ENCODE data around the gene SETD2. TPM values are rescaled to one million over a fixed set of nuclear protein-coding genes. Genes with fewer than 3 reads are reported as not detected.
"Not testable (repeated sequence)": the region's sequence is repeated elsewhere in the genome, so short reads cannot be mapped to it uniquely, and the experiment has no call there.

The SETD2 gene
- total RNA-seq, 4 donors from 2014 or later: 54.0 to 70.2 (median 58.5) TPM

DNA sequence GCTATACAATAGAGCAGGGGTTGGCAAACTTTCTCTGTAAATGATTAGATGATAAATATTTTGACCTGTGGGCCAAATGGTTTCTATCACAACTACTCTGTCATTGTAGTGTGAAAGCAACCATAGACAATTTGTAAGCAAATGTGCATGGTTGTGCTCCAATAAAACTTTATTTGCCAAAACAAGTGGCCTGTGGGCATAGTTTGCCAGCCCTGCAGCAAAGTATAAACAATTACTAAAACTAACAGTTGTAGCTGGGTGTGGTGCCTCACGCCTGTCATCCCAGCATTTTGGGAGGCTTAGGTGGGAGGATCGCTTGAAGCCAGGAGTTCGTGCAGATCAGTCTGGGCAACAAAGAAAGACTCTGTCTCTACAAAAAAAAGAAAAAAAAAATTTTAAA, 122.8 kb downstream of the SETD2 start:
- no peak for ATAC-seq
- WGBS, 2 donors (ENCODE audit: low coverage in 1 of 2): 85 to 93% methylated on average over 3 of the region's 3 CpGs
- H3K9me3 ChIP-seq: no peaks in the 10 kb centered on the region
- no peaks in the 10 kb centered on the region for H3K27me3 ChIP-seq
- H3K36me3 ChIP-seq: peaks cover 5 to 87% of the 10 kb centered on the region in 2 donors
- H3K4me1 ChIP-seq: peaks cover 0 to 7% (median 0%) of the 10 kb centered on the region in 3 donors
- H3K27ac ChIP-seq: no peak overlapping the region
- TF ChIP-seq POLR2AphosphoS5 (IDR thresholded peaks at IDR 0.05) (no peak), EP300 (IDR thresholded peaks at IDR 0.05) (no peak)
- TF ChIP-seq, protein P1, sequence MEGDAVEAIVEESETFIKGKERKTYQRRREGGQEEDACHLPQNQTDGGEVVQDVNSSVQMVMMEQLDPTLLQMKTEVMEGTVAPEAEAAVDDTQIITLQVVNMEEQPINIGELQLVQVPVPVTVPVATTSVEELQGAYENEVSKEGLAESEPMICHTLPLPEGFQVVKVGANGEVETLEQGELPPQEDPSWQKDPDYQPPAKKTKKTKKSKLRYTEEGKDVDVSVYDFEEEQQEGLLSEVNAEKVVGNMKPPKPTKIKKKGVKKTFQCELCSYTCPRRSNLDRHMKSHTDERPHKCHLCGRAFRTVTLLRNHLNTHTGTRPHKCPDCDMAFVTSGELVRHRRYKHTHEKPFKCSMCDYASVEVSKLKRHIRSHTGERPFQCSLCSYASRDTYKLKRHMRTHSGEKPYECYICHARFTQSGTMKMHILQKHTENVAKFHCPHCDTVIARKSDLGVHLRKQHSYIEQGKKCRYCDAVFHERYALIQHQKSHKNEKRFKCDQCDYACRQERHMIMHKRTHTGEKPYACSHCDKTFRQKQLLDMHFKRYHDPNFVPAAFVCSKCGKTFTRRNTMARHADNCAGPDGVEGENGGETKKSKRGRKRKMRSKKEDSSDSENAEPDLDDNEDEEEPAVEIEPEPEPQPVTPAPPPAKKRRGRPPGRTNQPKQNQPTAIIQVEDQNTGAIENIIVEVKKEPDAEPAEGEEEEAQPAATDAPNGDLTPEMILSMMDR (IDR thresholded peaks at IDR 0.05): no peak
- H3K4me3 ChIP-seq: no peak overlapping the region

DNA sequence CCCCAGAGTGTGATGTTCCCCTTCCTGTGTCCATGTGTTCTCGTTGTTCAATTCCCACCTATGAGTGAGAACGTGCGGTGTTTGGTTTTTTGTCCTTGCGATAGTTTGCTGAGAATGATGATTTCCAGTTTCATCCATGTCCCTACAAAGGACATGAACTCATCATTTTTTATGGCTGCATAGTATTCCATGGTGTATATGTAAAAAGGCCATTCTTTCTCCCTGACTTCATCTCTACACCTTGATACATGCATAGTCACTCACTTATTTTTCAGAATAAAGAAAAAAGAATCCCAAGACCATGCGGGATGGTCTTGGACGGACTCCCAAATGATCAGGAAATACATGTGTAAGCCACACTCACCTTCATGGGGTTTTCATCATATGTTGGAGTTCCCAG, 126.6 kb downstream of the SETD2 start:
- Histone ChIP-seq H3K36me3 (peaks cover 5 to 100% of the 10 kb centered on the region in 2 donors), H3K4me1 (peaks cover 0 to 17% (median 0%) of the 10 kb centered on the region in 3 donors)
- WGBS, 2 donors (ENCODE audit: low coverage in 1 of 2): 64 to 67% methylated on average over 2 to 3 of the region's 6 CpGs
- H3K4me3 ChIP-seq, H3K27me3 ChIP-seq, ATAC-seq, H3K27ac ChIP-seq, H3K9me3 ChIP-seq: not testable (repeated sequence)

DNA sequence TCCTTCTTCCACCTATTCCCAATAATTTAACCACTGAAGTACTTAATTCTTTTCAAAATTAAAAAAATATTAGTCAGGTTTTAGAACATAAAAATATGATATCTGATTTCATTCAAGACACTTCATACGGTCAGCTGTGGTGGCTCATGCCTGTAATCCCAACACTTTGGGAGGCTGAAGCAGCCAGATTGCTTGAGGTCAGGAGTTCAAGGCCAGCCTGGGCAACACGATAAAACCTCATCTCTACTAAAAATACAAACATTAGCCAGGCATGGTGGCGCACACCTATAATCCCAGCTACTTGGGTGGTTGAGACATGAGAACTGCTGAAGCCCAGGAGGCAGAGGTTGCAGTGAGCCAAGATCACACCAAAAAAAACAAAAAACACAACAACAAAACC, 127.8 kb downstream of the SETD2 start:
- WGBS, 2 donors (ENCODE audit: low coverage in 1 of 2): 27 to 62% methylated on average over 2 to 3 of the region's 3 CpGs
- Histone ChIP-seq H3K9me3 (no peaks in the 10 kb centered on the region), H3K4me1 (peaks cover 0 to 26% (median 0%) of the 10 kb centered on the region in 3 donors), H3K36me3 (peaks cover 5 to 88% of the 10 kb centered on the region in 2 donors), H3K27ac (no peak overlapping the region), H3K4me3 (no peak overlapping the region), H3K27me3 (no peaks in the 10 kb centered on the region)
- no peak for ATAC-seq
- TF ChIP-seq, protein P1 (IDR thresholded peaks at IDR 0.05): no peak
- TF ChIP-seq POLR2A (IDR thresholded peaks at IDR 0.05) (no peak), POLR2AphosphoS5 (IDR thresholded peaks at IDR 0.05) (no peak), EP300 (IDR thresholded peaks at IDR 0.05) (no peak)

- TF ChIP-seq POLR2A (IDR thresholded peaks at IDR 0.05) (no peak), POLR2AphosphoS5 (IDR thresholded peaks at IDR 0.05) (no peak), EP300 (IDR thresholded peaks at IDR 0.05) (no peak)
- TF ChIP-seq, protein P1 (IDR thresholded peaks at IDR 0.05): no peak
- H3K4me3 ChIP-seq: no peak overlapping the region
- no peak overlapping the region for H3K27ac ChIP-seq
- peaks cover 0 to 31% (median 0%) of the 10 kb centered on the region in 3 donors for H3K4me1 ChIP-seq
- H3K27me3 ChIP-seq: no peaks in the 10 kb centered on the region
- no peaks in the 10 kb centered on the region for H3K9me3 ChIP-seq
- ATAC-seq: no peak
- peaks cover under 1 to 83% of the 10 kb centered on the region in 2 donors for H3K36me3 ChIP-seq
- 39 to 59% methylated on average over 2 of the region's 2 CpGs for WGBS, 2 donors (ENCODE audit: low coverage in 1 of 2)
These were observed 128.3 kb downstream of the SETD2 start for GRCh38 chr3:47035645-47036044.

- H3K4me3 ChIP-seq: no peak overlapping the region
- peaks cover 0 to 76% of the 10 kb centered on the region in 2 donors for H3K36me3 ChIP-seq
- TF ChIP-seq, protein P1 (IDR thresholded peaks at IDR 0.05): no peak
- TF ChIP-seq POLR2AphosphoS5 (IDR thresholded peaks at IDR 0.05) (no peak), POLR2A (IDR thresholded peaks at IDR 0.05) (no peak), EP300 (IDR thresholded peaks at IDR 0.05) (no peak)
- H3K27me3 ChIP-seq: no peaks in the 10 kb centered on the region
- H3K27ac ChIP-seq: no peak overlapping the region
- H3K4me1 ChIP-seq: peaks cover 0 to 37% (median 0%) of the 10 kb centered on the region in 3 donors
- no peak for ATAC-seq
- WGBS, 2 donors (ENCODE audit: low coverage in 1 of 2): 50 to 100% methylated on average over 1 to 2 of the region's 2 CpGs
- no peaks in the 10 kb centered on the region for H3K9me3 ChIP-seq
These were observed 128.9 kb downstream of the SETD2 start for GRCh38 chr3:47034868-47035489.

DNA sequence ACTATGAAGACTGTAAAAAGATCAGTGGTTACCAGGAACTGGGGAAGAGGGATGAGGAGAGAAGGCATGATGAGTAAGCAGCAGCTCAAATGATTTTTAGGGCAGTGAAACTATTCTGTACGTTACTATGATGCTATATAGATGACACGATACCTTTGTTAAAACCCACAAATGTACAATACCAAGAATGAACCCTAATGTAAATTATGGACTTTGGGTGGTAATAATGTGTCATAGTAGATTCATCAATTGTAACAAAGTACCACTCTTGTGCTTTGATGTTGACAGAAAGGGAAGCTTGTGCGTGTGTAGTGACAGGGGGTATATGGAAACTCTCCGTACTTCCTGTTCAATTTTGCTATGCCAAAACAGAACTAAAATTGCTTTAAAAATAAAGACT, 132.9 kb downstream of the SETD2 start:
- peaks cover 0 to 60% of the 10 kb centered on the region in 2 donors for H3K36me3 ChIP-seq
- H3K27me3 ChIP-seq, H3K4me3 ChIP-seq, H3K27ac ChIP-seq, ATAC-seq, H3K9me3 ChIP-seq: not testable (repeated sequence)
- WGBS, 2 donors (ENCODE audit: low coverage in 1 of 2): 47 to 74% methylated on average over 4 of the region's 4 CpGs
- peaks cover 0 to 32% (median 0%) of the 10 kb centered on the region in 3 donors for H3K4me1 ChIP-seq
